ENCODE measurements around the gene SLA2.

The SLA2 gene

DNA sequence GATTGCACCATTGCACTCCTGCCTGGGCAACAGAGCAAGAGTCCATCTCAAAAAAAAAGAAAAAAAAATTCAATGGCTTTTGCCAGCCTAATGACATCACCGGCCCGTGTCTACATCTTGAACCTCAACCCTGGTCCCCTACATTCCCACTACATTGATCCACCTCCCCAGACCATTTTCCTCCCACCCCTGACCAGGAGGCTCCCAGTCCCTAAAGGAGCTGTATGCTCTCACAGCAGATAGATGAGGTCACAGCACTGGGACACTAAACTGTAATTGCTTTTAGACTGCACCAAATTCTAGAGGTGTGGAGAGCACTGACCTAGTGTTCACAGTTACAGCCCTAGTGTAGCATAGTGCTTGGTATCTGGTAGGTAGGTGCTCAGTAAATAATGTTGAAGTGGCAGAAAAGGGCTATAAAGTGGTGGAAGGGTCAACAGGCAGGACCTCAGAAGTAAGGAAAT lies 61.9 kb downstream of the SLA2 start:
- Histone ChIP-seq H3K9ac (ENCODE audit: low read depth, low read length) (no peak overlapping the region), H3K4me3 (ENCODE audit: low read length) (no peak overlapping the region), H3K4me2 (ENCODE audit: low read length) (no peak overlapping the region), H3K27me3 (ENCODE audit: control insufficient read depth, insufficient read depth, low read length) (no peaks in the 10 kb centered on the region), H3K4me1 (ENCODE audit: control insufficient read depth, insufficient read depth, low read length) (no peaks in the 10 kb centered on the region), H3K36me3 (ENCODE audit: insufficient read depth, low read length) (peaks cover 6% of the 10 kb centered on the region), H3K9me3 (replicated peaks; ENCODE audit: low read length) (no peaks in the 10 kb centered on the region)

DNA sequence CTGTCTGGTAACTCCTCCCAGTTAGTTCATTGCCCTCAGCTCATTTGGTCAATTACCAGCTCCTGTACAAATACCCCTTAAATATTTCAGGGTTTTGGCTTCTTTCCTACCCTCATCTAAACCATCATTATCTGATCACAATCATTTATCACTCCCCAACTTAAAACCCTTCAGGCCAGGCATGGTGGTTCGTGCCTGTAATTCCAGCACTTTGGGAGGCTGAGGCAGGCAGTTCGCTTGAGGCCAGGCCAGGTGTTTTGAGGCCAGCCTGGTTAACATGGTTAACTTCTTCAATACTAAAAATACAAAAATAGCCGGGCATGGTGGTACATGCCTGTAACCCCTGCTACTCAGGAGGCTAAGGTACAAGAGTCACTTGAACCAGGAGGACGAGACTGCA lies 63.2 kb downstream of the SLA2 start:
- H3K36me3 ChIP-seq (ENCODE audit: insufficient read depth, low read length) = peaks cover 11% of the 10 kb centered on the region
- no peaks in the 10 kb centered on the region for H3K4me1 ChIP-seq (ENCODE audit: control insufficient read depth, insufficient read depth, low read length)

DNA sequence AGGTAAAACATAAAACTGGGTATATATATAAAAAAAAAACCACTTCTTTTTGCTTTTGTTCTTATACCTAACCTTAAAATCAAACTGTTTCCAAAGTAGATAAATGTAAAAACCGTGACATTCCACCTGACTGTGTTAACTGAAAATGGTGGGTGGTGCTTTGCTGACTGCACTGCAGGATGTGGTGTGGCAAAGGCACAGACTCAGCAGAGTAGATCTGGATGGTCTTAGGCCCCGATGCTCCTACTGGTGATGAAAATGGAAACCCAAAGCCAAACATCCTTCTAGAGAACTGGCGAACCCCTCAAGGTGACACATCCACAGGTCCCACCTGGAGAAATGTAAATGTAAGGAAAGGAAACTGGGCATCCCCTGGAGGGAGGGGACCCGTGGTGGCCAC lies 63.7 kb downstream of the SLA2 start:
- Histone ChIP-seq H3K27me3 (ENCODE audit: control insufficient read depth, insufficient read depth, low read length) (no peaks in the 10 kb centered on the region), H3K4me1 (ENCODE audit: control insufficient read depth, insufficient read depth, low read length) (no peaks in the 10 kb centered on the region), H3K9ac (ENCODE audit: low read depth, low read length) (no peak overlapping the region), H3K9me3 (replicated peaks; ENCODE audit: low read length) (no peaks in the 10 kb centered on the region), H3K36me3 (ENCODE audit: insufficient read depth, low read length) (peaks cover 11% of the 10 kb centered on the region), H3K4me3 (ENCODE audit: low read length) (no peak overlapping the region), H3K4me2 (ENCODE audit: low read length) (no peak overlapping the region)

More for the DNA sequence above, 63.2 kb downstream of the SLA2 start:
- no peak overlapping the region for H3K9ac ChIP-seq (ENCODE audit: low read depth, low read length)
- H3K27me3 ChIP-seq (ENCODE audit: control insufficient read depth, insufficient read depth, low read length) = no peaks in the 10 kb centered on the region
- H3K9me3 ChIP-seq (replicated peaks; ENCODE audit: low read length) = no peaks in the 10 kb centered on the region
- no peak overlapping the region for H3K4me2 ChIP-seq (ENCODE audit: low read length)
- no peak overlapping the region for H3K4me3 ChIP-seq (ENCODE audit: low read length)

DNA sequence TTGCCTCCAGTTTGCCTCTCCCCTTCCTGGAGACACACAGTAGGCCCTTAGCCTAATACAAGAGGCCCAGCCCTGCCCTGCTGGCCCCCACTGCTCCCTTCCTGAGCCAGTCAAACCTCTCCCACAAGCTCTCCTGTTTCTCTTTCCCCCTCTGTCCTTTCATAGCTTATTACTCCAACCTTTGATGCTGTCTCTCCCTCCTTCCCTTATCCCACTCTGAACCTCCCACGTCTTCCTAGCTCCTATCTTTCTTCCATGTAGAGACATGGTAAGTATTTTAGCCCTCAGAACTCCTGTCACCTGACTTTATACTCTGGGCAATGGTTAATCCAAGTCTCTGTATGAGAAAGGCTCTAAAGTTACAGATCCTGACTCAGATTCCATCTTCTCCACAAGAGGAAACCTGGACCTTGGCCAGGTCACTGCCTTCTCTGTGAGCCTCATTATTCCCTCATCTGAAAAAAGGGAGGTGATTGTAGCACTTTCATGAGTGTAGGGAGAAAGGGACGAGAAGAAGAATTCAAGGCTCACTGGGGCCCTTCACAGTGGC lies 65.9 kb downstream of the SLA2 start:
- Histone ChIP-seq H3K4me3 (ENCODE audit: low read length) (no peak overlapping the region), H3K4me1 (ENCODE audit: control insufficient read depth, insufficient read depth, low read length) (peaks cover 6% of the 10 kb centered on the region), H3K9ac (ENCODE audit: low read depth, low read length) (no peak overlapping the region), H3K9me3 (replicated peaks; ENCODE audit: low read length) (no peaks in the 10 kb centered on the region), H3K36me3 (ENCODE audit: insufficient read depth, low read length) (peaks cover 11% of the 10 kb centered on the region), H3K27me3 (ENCODE audit: control insufficient read depth, insufficient read depth, low read length) (no peaks in the 10 kb centered on the region), H3K4me2 (ENCODE audit: low read length) (no peak overlapping the region)

DNA sequence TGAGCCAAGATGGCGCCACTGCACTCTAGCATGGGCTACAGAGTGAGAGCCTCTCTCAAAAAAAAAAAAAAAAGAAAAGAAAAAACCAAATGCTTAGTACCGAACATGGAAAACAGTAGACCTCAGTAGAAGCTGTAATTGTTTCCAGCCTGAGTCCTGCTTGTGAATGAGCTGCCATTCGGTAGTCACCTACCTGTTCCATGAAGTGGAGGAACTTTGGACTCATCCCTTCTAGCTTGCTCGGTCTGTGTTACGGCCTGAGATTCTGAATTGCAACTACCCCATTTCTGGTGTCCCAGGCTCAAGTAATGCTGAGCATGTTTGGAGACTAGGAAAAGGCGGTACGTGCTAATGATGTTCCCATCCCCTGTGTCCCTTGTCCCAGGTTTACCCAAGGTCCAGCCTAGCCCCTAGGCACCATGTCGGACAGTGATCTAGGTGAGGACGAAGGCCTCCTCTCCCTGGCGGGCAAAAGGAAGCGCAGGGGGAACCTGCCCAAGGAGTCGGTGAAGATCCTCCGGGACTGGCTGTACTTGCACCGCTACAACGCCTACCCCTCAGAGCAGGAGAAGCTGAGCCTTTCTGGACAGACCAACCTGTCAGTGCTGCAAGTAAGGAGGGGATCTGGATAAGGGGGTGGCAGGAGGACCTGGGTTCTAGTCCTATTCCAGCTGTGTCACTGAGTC lies 67.5 kb downstream of the SLA2 start:
- peaks cover 11% of the 10 kb centered on the region for H3K36me3 ChIP-seq (ENCODE audit: insufficient read depth, low read length)
- H3K4me2 ChIP-seq (ENCODE audit: low read length) = no peak overlapping the region
- H3K4me3 ChIP-seq (ENCODE audit: low read length) = no peak overlapping the region
- H3K9me3 ChIP-seq (replicated peaks; ENCODE audit: low read length) = no peaks in the 10 kb centered on the region
- H3K4me1 ChIP-seq (ENCODE audit: control insufficient read depth, insufficient read depth, low read length) = peaks cover 13% of the 10 kb centered on the region
- no peak overlapping the region for H3K9ac ChIP-seq (ENCODE audit: low read depth, low read length)
- no peaks in the 10 kb centered on the region for H3K27me3 ChIP-seq (ENCODE audit: control insufficient read depth, insufficient read depth, low read length)

DNA sequence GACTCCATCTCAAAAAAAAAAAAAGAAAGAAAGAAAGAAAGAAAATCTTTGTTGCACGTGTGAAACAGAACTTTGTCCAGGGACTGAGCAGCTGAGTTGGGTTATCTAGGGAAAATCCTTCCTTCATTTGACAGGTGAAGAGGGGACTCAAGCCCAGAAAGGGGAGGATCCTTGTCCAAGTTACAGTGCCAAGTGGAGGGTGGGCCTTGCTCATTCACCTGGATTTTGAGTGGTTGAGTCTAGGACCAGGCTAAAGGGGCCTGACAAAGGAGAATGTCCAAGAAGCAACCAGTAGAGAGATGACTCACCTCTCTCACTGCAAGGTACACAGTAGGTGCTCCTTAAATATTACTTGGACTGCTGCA lies 69.9 kb downstream of the SLA2 start:
- Histone ChIP-seq H3K4me3 (ENCODE audit: low read length) (no peak overlapping the region), H3K4me1 (ENCODE audit: control insufficient read depth, insufficient read depth, low read length) (peaks cover 24% of the 10 kb centered on the region), H3K9ac (ENCODE audit: low read depth, low read length) (no peak overlapping the region), H3K27me3 (ENCODE audit: control insufficient read depth, insufficient read depth, low read length) (no peaks in the 10 kb centered on the region), H3K4me2 (ENCODE audit: low read length) (no peak overlapping the region), H3K9me3 (replicated peaks; ENCODE audit: low read length) (no peaks in the 10 kb centered on the region), H3K36me3 (ENCODE audit: insufficient read depth, low read length) (peaks cover 6% of the 10 kb centered on the region)

DNA sequence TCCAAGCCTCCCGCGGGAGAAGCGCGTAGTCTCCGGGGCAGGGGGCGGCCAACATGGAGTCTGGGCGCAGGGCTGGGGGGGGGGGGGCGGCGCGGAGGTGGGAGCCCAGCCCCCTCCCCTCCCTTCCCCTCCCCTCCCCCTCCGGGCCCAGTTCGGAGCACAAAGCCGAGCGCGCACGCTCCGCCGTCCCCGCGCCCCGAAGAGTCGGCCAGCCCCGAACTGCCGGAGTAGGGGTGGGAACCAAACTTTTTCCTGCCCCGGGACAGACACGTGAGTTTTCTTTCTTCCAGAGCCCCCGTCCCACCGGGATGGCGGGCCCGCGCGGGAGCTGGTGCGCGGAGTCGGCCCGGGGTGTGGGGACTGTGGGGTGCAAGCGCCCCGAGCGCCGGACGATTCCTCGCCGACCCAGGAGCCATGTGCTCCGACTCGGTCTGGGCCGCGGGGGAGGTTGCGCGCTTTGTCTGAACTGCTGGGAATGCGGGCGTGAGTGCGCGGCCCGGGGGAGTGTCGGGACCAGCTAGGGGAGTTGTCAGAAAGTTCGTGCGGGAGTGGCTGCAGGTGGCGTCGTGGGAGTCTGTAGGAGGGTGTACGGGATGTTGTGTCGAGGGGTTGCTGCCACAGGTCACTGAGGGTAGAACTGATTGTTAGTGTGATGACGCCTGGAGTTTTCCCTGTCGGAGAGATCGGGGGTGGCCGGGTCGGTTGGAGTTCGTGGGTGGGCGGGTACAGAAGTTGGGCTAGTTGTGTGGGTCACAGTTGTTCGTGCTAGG lies 71.4 kb downstream of the SLA2 start:
- H3K9me3 ChIP-seq (replicated peaks; ENCODE audit: low read length) = no peaks in the 10 kb centered on the region
- peak overlapping the region; percentile 82 for H3K9ac ChIP-seq (ENCODE audit: low read depth, low read length)
- peak overlapping the region; percentile 91 for H3K4me2 ChIP-seq (ENCODE audit: low read length)
- peak overlapping the region; percentile 81 for H3K4me3 ChIP-seq (ENCODE audit: low read length)
- H3K4me1 ChIP-seq (ENCODE audit: control insufficient read depth, insufficient read depth, low read length) = peaks cover 30% of the 10 kb centered on the region
- H3K27me3 ChIP-seq (ENCODE audit: control insufficient read depth, insufficient read depth, low read length) = no peaks in the 10 kb centered on the region
- H3K36me3 ChIP-seq (ENCODE audit: insufficient read depth, low read length) = peaks cover 6% of the 10 kb centered on the region

DNA sequence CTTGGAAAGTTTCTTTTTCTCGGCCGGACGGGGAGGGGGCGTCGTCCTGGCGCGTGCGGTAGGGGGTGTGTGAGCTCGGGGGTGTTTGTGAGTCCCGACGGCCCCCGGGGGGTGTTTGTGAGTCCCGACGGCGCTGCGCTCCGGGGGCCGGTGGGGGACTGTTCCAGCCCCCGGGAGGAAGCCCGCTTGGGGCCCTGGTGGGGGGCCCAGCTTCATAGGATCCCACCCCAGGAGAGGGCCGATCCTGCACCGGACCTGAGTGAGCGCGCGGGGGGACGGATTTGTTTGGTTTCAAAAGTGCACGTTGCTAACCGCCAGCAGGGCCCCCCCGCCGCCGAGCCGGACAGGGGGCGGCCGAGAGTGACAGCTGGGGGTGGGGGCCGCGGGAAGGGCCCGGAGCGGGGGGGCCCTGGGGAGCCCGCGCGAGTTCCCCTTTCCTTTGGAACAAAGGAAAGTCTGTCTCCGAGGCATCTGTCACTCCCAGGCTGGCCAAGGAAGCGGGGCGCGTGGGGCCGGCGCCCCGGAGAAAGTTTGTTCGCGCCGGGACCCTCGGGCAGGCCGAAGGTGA lies 72.1 kb downstream of the SLA2 start:
- H3K4me3 ChIP-seq (ENCODE audit: low read length) = peak overlapping the region; percentile 81
- H3K27me3 ChIP-seq (ENCODE audit: control insufficient read depth, insufficient read depth, low read length) = no peaks in the 10 kb centered on the region
- peaks cover 6% of the 10 kb centered on the region for H3K36me3 ChIP-seq (ENCODE audit: insufficient read depth, low read length)
- H3K9me3 ChIP-seq (replicated peaks; ENCODE audit: low read length) = no peaks in the 10 kb centered on the region
- H3K9ac ChIP-seq (ENCODE audit: low read depth, low read length) = peak overlapping the region; percentile 82
- H3K4me1 ChIP-seq (ENCODE audit: control insufficient read depth, insufficient read depth, low read length) = peaks cover 31% of the 10 kb centered on the region
- H3K4me2 ChIP-seq (ENCODE audit: low read length) = peak overlapping the region; percentile 91

DNA sequence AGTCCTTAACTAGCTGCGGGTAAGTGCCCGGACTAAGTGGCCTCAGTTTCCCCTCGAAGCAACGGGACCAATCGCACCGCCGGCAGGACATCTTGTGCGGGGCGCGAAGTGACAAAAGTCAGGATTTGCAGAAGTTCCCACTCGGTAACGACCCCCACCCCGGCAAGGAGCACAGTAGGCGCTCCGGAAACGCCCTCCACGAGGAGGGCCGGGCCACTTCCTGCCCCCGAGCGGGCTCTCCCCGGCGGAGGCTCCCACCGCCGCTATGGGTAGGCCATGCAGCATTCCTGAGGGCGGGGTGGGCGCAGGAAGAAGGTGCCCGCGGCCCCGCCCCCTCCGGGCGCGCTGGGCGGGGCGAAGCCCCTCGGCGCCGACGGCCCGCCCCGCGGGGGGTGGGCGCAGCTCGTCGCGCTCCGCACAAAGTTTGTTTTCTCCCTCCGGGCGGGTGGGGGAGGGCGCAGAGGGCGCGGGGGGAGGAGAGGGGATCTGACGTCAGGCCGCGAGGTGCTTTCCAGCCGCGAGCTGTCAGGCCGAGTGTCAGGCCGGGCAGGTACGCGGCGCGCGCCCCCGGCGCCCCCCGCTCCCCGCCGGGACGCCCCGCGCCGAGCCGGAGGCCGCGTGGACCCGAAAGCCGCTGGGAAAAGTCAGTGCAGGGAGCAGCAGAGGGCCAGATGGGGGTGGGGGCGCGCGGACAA lies 72.7 kb downstream of the SLA2 start, which contains the start of gene TGIF2:
TSS of gene TGIF2 (plus strand) at position 495 of the 695 bp plus-strand sequence. CDS start 5,178 bp downstream, outside the sequence.
- no peaks in the 10 kb centered on the region for H3K27me3 ChIP-seq (ENCODE audit: control insufficient read depth, insufficient read depth, low read length)
- peak within 1 kb of the TSS; percentile 82 for H3K9ac ChIP-seq (ENCODE audit: low read depth, low read length)
- H3K4me1 ChIP-seq (ENCODE audit: control insufficient read depth, insufficient read depth, low read length) = peaks cover 31% of the 10 kb centered on the region
- H3K36me3 ChIP-seq (ENCODE audit: insufficient read depth, low read length) = no peaks in the 10 kb centered on the region
- peak within 1 kb of the TSS; percentile 91 for H3K4me2 ChIP-seq (ENCODE audit: low read length)
- no peaks in the 10 kb centered on the region for H3K9me3 ChIP-seq (replicated peaks; ENCODE audit: low read length)
- H3K4me3 ChIP-seq (ENCODE audit: low read length) = peak within 1 kb of the TSS; percentile 81

DNA sequence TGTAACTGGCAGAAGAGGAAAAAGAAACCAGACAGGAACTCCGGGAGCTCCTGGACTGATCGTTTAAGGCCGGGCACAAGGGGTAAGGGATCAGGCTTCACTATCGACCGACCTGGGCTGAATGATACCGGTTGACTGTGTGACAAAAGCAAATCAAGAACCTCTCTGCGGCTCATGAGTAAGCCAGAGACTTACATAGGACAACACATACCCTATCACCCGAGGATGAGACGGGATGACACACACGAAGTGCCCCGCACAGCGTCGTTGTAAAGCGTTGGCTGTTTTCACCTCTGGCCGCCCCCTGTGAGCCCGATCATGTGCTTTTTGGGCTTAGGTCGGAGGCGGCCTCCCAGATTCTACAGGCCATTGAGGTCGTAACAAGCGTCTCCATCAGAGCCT lies 73.3 kb downstream of the SLA2 start:
- peak overlapping the region; percentile 73 for H3K9ac ChIP-seq (ENCODE audit: low read depth, low read length)
- H3K27me3 ChIP-seq (ENCODE audit: control insufficient read depth, insufficient read depth, low read length) = no peaks in the 10 kb centered on the region
- H3K36me3 ChIP-seq (ENCODE audit: insufficient read depth, low read length) = no peaks in the 10 kb centered on the region
- peaks cover 31% of the 10 kb centered on the region for H3K4me1 ChIP-seq (ENCODE audit: control insufficient read depth, insufficient read depth, low read length)
- no peaks in the 10 kb centered on the region for H3K9me3 ChIP-seq (replicated peaks; ENCODE audit: low read length)
- H3K4me3 ChIP-seq (ENCODE audit: low read length) = peak overlapping the region; percentile 81
- H3K4me2 ChIP-seq (ENCODE audit: low read length) = peak overlapping the region; percentile 91
